ENCODE data around the gene KCTD5.

KCTD5 gene

DNA sequence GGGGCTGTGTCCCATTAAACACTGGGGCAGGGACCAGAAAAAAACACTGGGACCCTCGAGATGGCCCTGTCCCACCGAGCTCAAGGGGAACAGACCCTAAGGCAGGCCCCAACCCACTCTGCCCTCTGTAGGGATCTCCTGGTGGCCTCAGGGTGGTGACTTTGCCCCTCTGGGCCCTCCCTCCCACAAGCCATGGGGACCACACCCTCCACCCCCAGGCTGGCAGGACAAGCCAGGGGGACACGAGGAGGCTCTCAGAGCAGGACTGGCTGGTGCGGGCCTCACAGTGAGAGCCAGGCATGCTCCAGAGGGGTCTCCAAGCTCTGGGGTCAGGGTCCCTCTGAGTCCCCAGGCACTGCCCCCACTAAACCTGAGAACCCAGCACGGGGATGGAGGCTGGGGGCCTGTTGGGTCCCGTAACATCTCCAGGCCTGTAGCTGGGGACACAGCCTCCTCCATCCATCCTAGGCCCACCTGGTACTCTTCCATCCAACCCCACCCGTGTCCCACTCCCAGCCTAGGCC is 55.6 kb downstream of the KCTD5 start:
- Histone ChIP-seq H3K9me2 (replicated peaks; ENCODE audit: insufficient read depth, low read length) (no peaks in the 10 kb centered on the region), H3K9me3 (ENCODE audit: insufficient read depth, low read length) (no peaks in the 10 kb centered on the region), H3K4me2 (ENCODE audit: low read depth, low read length, poor library complexity, severe bottlenecking) (no peak overlapping the region), H4K20me1 (ENCODE audit: low read depth, low read length) (no peaks in the 10 kb centered on the region), H2AFZ (ENCODE audit: low read depth, low read length, severe bottlenecking) (no peak overlapping the region), H3K27ac (ENCODE audit: low read depth, low read length) (no peak overlapping the region), H3F3A (ENCODE audit: insufficient read depth) (no peaks in the 10 kb centered on the region), H3K36me3 (ENCODE audit: low read length) (no peaks in the 10 kb centered on the region), H3K27me3 (ENCODE audit: low read length) (no peaks in the 10 kb centered on the region), H3K4me3 (ENCODE audit: insufficient read depth, low read length, poor library complexity, severe bottlenecking) (no peak overlapping the region), H3K79me2 (ENCODE audit: insufficient read depth, low read length) (no peaks in the 10 kb centered on the region), H3K9ac (ENCODE audit: low read length) (no peak overlapping the region)
- TF ChIP-seq, protein P1, sequence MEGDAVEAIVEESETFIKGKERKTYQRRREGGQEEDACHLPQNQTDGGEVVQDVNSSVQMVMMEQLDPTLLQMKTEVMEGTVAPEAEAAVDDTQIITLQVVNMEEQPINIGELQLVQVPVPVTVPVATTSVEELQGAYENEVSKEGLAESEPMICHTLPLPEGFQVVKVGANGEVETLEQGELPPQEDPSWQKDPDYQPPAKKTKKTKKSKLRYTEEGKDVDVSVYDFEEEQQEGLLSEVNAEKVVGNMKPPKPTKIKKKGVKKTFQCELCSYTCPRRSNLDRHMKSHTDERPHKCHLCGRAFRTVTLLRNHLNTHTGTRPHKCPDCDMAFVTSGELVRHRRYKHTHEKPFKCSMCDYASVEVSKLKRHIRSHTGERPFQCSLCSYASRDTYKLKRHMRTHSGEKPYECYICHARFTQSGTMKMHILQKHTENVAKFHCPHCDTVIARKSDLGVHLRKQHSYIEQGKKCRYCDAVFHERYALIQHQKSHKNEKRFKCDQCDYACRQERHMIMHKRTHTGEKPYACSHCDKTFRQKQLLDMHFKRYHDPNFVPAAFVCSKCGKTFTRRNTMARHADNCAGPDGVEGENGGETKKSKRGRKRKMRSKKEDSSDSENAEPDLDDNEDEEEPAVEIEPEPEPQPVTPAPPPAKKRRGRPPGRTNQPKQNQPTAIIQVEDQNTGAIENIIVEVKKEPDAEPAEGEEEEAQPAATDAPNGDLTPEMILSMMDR (IDR thresholded peaks at IDR 0.05; ENCODE audit: insufficient read depth, low read length, poor library complexity, severe bottlenecking) = no peak
- TF ChIP-seq EZH2phosphoT487 (conservative IDR thresholded peaks at IDR 0.05; ENCODE audit: low read length) = no peak

DNA sequence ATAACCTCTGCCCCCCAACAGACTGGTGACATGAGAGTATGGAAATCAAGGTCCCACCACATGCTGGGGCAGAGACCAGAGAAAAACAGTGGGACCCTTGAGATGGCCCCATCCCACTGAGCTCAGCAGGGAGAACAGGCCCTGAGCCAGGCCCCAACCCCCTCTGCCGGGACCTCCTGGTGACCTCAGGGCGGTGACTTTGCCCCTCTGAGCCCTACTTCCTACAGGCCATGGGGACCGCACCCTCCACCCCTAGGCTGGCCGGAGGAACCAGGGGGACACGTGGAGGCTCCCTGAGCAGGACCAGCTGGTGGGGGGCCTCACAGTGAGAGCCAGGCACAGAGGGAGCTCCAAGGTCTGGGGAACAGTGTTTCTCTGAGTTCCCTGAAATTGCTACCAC is 56.3 kb downstream of the KCTD5 start:
- Histone ChIP-seq H3K4me2 (ENCODE audit: low read depth, low read length, poor library complexity, severe bottlenecking) (no peak overlapping the region), H3K4me3 (ENCODE audit: insufficient read depth, low read length, poor library complexity, severe bottlenecking) (no peak overlapping the region), H3K79me2 (ENCODE audit: insufficient read depth, low read length) (no peaks in the 10 kb centered on the region), H3K9me2 (replicated peaks; ENCODE audit: insufficient read depth, low read length) (no peaks in the 10 kb centered on the region), H4K20me1 (ENCODE audit: low read depth, low read length) (no peaks in the 10 kb centered on the region), H3K9ac (ENCODE audit: low read length) (no peak overlapping the region), H3K36me3 (ENCODE audit: low read length) (no peaks in the 10 kb centered on the region), H3K27me3 (ENCODE audit: low read length) (no peaks in the 10 kb centered on the region), H3K27ac (ENCODE audit: low read depth, low read length) (no peak overlapping the region), H2AFZ (ENCODE audit: low read depth, low read length, severe bottlenecking) (no peak overlapping the region), H3F3A (ENCODE audit: insufficient read depth) (no peaks in the 10 kb centered on the region), H3K9me3 (ENCODE audit: insufficient read depth, low read length) (no peaks in the 10 kb centered on the region)
- no peak for TF ChIP-seq EZH2phosphoT487 (conservative IDR thresholded peaks at IDR 0.05; ENCODE audit: low read length)
- TF ChIP-seq, protein P1 (IDR thresholded peaks at IDR 0.05; ENCODE audit: insufficient read depth, low read length, poor library complexity, severe bottlenecking) = no peak

GRCh38 chr16:2739625-2740430 is 57.5 kb downstream of the KCTD5 start:
- no peak overlapping the region for H3K27ac ChIP-seq (ENCODE audit: low read depth, low read length)
- TF ChIP-seq, protein P1 (IDR thresholded peaks at IDR 0.05; ENCODE audit: insufficient read depth, low read length, poor library complexity, severe bottlenecking) = no peak
- no peak for TF ChIP-seq EZH2phosphoT487 (conservative IDR thresholded peaks at IDR 0.05; ENCODE audit: low read length)
- no peak overlapping the region for H3K4me3 ChIP-seq (ENCODE audit: insufficient read depth, low read length, poor library complexity, severe bottlenecking)
- H3F3A ChIP-seq (ENCODE audit: insufficient read depth) = no peaks in the 10 kb centered on the region
- H3K27me3 ChIP-seq (ENCODE audit: low read length) = no peaks in the 10 kb centered on the region
- no peaks in the 10 kb centered on the region for H3K36me3 ChIP-seq (ENCODE audit: low read length)
- no peaks in the 10 kb centered on the region for H4K20me1 ChIP-seq (ENCODE audit: low read depth, low read length)
- H3K9me2 ChIP-seq (replicated peaks; ENCODE audit: insufficient read depth, low read length) = no peaks in the 10 kb centered on the region
- no peaks in the 10 kb centered on the region for H3K9me3 ChIP-seq (ENCODE audit: insufficient read depth, low read length)
- H3K4me2 ChIP-seq (ENCODE audit: low read depth, low read length, poor library complexity, severe bottlenecking) = no peak overlapping the region
- H3K79me2 ChIP-seq (ENCODE audit: insufficient read depth, low read length) = no peaks in the 10 kb centered on the region
- no peak overlapping the region for H2AFZ ChIP-seq (ENCODE audit: low read depth, low read length, severe bottlenecking)
- H3K9ac ChIP-seq (ENCODE audit: low read length) = no peak overlapping the region

Data from SU-DHL-6 (cell line).